Testis (tissue), 2 donors: Measurements from ENCODE around the gene SH2D1B.

Source experiments
- CTCF ChIP-seq, 3 experiments: fragments of 450-650 bp in 2 of 3; fragments of 200-600 bp in 1 of 3; sonication (generic) in 1 of 3; IDR thresholded peaks; one replicate each; pipeline ENCODE4 v1.5.1; 2016 to 2019; ENCODE audit warnings: antibody characterized with exemption in 3 of 3, mild to moderate bottlenecking in 2 of 3, moderate library complexity in 1 of 3
- POLR2A ChIP-seq: fragments of 450-650 bp; IDR thresholded peaks from one replicate; pipeline ENCODE4 v1.6.1; 2017; ENCODE audit warnings: antibody characterized with exemption, mild to moderate bottlenecking, moderate library complexity

GRCh38 chr1:162430583-162430982, 18.6 kb upstream of the SH2D1B start:
- TF ChIP-seq POLR2A (no peak), CTCF (IDR thresholded peaks at IDR 0.05) (no peak)
